CD8-positive, alpha-beta memory T cell (primary cell): ENCODE results near the gene NTPCR. TPM values are rescaled to one million over a fixed set of nuclear protein-coding genes. Genes with fewer than 3 reads are reported as not detected.

Source experiments
- CTCF ChIA-PET: fragments of 350-600 bp; sonication (Branson Sonifier 250); formaldehyde crosslinking; loops from one replicate; lab custom pipeline; 2021; ENCODE audit warnings: antibody characterized with exemption; lab: Charles Lee
- POLR2A ChIA-PET: fragments of 350-600 bp; sonication (Branson Sonifier 250); formaldehyde crosslinking; loops from one replicate; lab custom pipeline; 2021; ENCODE audit warnings: antibody characterized with exemption; lab: Charles Lee
- DNase-seq, 5 donors: peaks; one replicate each; pipeline versions ENCODE4 v3.0.0 to v3.0.0-alpha.2; 2020 to 2022; ENCODE audit warnings: mixed read lengths in 1 of 5
- H3K27ac ChIP-seq: one replicate; pipeline ENCODE4 v1.7.0; 2013; ENCODE audit warnings: low read depth, mild to moderate bottlenecking, low read length, moderate library complexity
- H3K27me3 ChIP-seq: 2 replicates; pipeline ENCODE4 v1.7.0; 2013; ENCODE audit warnings: low read length, mild to moderate bottlenecking; ENCODE audit not compliant: insufficient read depth, poor library complexity, severe bottlenecking
- H3K36me3 ChIP-seq: 2 replicates; pipeline ENCODE4 v1.7.0; 2013; ENCODE audit warnings: mild to moderate bottlenecking, low read length, moderate library complexity; ENCODE audit not compliant: insufficient read depth
- H3K4me1 ChIP-seq: 2 replicates; pipeline ENCODE4 v1.7.0; 2013; ENCODE audit warnings: mild to moderate bottlenecking, low read length, moderate library complexity; ENCODE audit not compliant: insufficient read depth
- H3K4me3 ChIP-seq: 2 replicates; pipeline ENCODE4 v1.7.0; 2013; ENCODE audit warnings: mild to moderate bottlenecking, low read length
- H3K9me3 ChIP-seq: 2 replicates; pipeline ENCODE4 v1.7.0; 2013; ENCODE audit warnings: mild to moderate bottlenecking, low read length
- H3K27ac Mint-ChIP-seq, 8 donors: one replicate each; pipeline ENCODE4 v1.8.0; 2020 to 2021; ENCODE audit warnings: mixed read lengths in 8 of 8, mild to moderate bottlenecking in 6 of 8, inconsistent platforms in 3 of 8, moderate library complexity in 3 of 8
- H3K27me3 Mint-ChIP-seq, 2 donors: one replicate each; pipeline ENCODE4 v1.8.0; 2020 to 2021; ENCODE audit warnings: mixed read lengths in 2 of 2, mild to moderate bottlenecking in 1 of 2, moderate library complexity in 1 of 2
- H3K36me3 Mint-ChIP-seq, 3 donors: one replicate each; pipeline ENCODE4 v1.8.0; 2020 to 2021; ENCODE audit warnings: mixed read lengths in 3 of 3, inconsistent platforms in 1 of 3, mild to moderate bottlenecking in 1 of 3
- H3K4me1 Mint-ChIP-seq, 3 donors: one replicate each; pipeline ENCODE4 v1.8.0; 2020 to 2021; ENCODE audit warnings: mixed read lengths in 3 of 3, inconsistent platforms in 1 of 3, mild to moderate bottlenecking in 1 of 3
- H3K4me3 Mint-ChIP-seq, 7 donors: one replicate each; pipeline ENCODE4 v1.8.0; 2020 to 2021; ENCODE audit warnings: mixed read lengths in 7 of 7, mild to moderate bottlenecking in 6 of 7, moderate library complexity in 4 of 7, inconsistent platforms in 2 of 7
- H3K9me3 Mint-ChIP-seq, 5 donors: one replicate each; pipeline ENCODE4 v1.8.0; 2020 to 2022; ENCODE audit warnings: mixed read lengths in 5 of 5, mild to moderate bottlenecking in 3 of 5, moderate library complexity in 2 of 5, inconsistent platforms in 1 of 5
- polyA plus RNA-seq: library from polyadenylated mRNA; unstranded; fragments of 300-500 nt; fragmentation: Illumina TruSeq; gene quantifications from one replicate; pipeline ENCODE4 v1.2.3, GENCODE V29; 2021
- total RNA-seq, 2 experiments: library from RNA; stranded (reverse); gene quantifications; one replicate each; pipeline ENCODE4 v1.2.3, GENCODE V29; 2021

Gene NTPCR
- total and polyA plus RNA-seq, 3 experiments from 2014 or later, result 28.0 to 31.1 (median 29.0) TPM

GRCh38 chr1:232984577-232985425 is 34.4 kb downstream of the NTPCR start:
- H3K27me3 Mint-ChIP-seq, result no peaks in the 10 kb centered on the region
- H3K27me3 ChIP-seq, result no peaks in the 10 kb centered on the region
- ChIA-PET POLR2A (no interaction called here), CTCF (no interaction called here)
- H3K4me3 ChIP-seq, result no peak overlapping the region
- H3K36me3 ChIP-seq, result no peaks in the 10 kb centered on the region
- peaks cover 0 to 55% (median 3%) of the 10 kb centered on the region in 3 donors for H3K36me3 Mint-ChIP-seq
- peaks cover 0 to 5% (median 0%) of the 10 kb centered on the region in 3 donors for H3K4me1 Mint-ChIP-seq
- no peaks in the 10 kb centered on the region for H3K4me1 ChIP-seq
- H3K27ac ChIP-seq, result no peak overlapping the region
- DNase-seq, result no peak
- no peak overlapping the region for H3K4me3 Mint-ChIP-seq
- peak overlapping the region in 1 of 8 donors; percentile 36 for H3K27ac Mint-ChIP-seq
- no peaks in the 10 kb centered on the region for H3K9me3 Mint-ChIP-seq
- no peaks in the 10 kb centered on the region for H3K9me3 ChIP-seq

GRCh38 chr1:232985882-232986526 is 35.6 kb downstream of the NTPCR start:
- POLR2A ChIA-PET, result no interaction called here
- Mint-ChIP-seq H3K4me3 (no peak overlapping the region), H3K4me1 (no peaks in the 10 kb centered on the region), H3K9me3 (no peaks in the 10 kb centered on the region), H3K27ac (no peak overlapping the region), H3K36me3 (peaks cover 0 to 66% (median 0%) of the 10 kb centered on the region in 3 donors), H3K27me3 (no peaks in the 10 kb centered on the region)
- Histone ChIP-seq H3K27ac (no peak overlapping the region), H3K36me3 (no peaks in the 10 kb centered on the region), H3K4me1 (no peaks in the 10 kb centered on the region), H3K4me3 (no peak overlapping the region), H3K27me3 (no peaks in the 10 kb centered on the region), H3K9me3 (no peaks in the 10 kb centered on the region)
- DNase-seq, result no peak
- CTCF ChIA-PET, result no interaction called here

- Mint-ChIP-seq H3K4me3 (no peak overlapping the region), H3K27ac (no peak overlapping the region), H3K9me3 (no peaks in the 10 kb centered on the region), H3K36me3 (peaks cover 0 to 72% (median 2%) of the 10 kb centered on the region in 3 donors), H3K4me1 (no peaks in the 10 kb centered on the region), H3K27me3 (no peaks in the 10 kb centered on the region)
- no peaks in the 10 kb centered on the region for H3K36me3 ChIP-seq
- H3K27me3 ChIP-seq, result no peaks in the 10 kb centered on the region
- POLR2A ChIA-PET, result no interaction called here
- CTCF ChIA-PET, result no interaction called here
- H3K27ac ChIP-seq, result no peak overlapping the region
- no peaks in the 10 kb centered on the region for H3K9me3 ChIP-seq
- no peak overlapping the region for H3K4me3 ChIP-seq
- H3K4me1 ChIP-seq, result no peaks in the 10 kb centered on the region
- no peak for DNase-seq
These were observed 36.1 kb downstream of the NTPCR start for GRCh38 chr1:232986527-232986922.

- Histone ChIP-seq H3K27me3 (no peaks in the 10 kb centered on the region), H3K4me1 (no peaks in the 10 kb centered on the region), H3K36me3 (no peaks in the 10 kb centered on the region), H3K27ac (no peak overlapping the region), H3K9me3 (no peaks in the 10 kb centered on the region), H3K4me3 (no peak overlapping the region)
- Mint-ChIP-seq H3K4me3 (no peak overlapping the region), H3K27ac (no peak overlapping the region), H3K4me1 (no peaks in the 10 kb centered on the region), H3K9me3 (no peaks in the 10 kb centered on the region), H3K27me3 (no peaks in the 10 kb centered on the region), H3K36me3 (peaks cover 2 to 78% (median 6%) of the 10 kb centered on the region in 3 donors)
- DNase-seq, result no peak
- CTCF ChIA-PET, result no interaction called here
- POLR2A ChIA-PET, result no interaction called here
These were observed 36.8 kb downstream of the NTPCR start for GRCh38 chr1:232987046-232987773.

GRCh38 chr1:232987774-232988140 is 37.3 kb downstream of the NTPCR start:
- H3K4me1 Mint-ChIP-seq, result no peaks in the 10 kb centered on the region
- ChIA-PET CTCF (no interaction called here), POLR2A (no interaction called here)
- Histone ChIP-seq H3K27me3 (no peaks in the 10 kb centered on the region), H3K27ac (no peak overlapping the region), H3K4me1 (no peaks in the 10 kb centered on the region), H3K9me3 (no peaks in the 10 kb centered on the region), H3K36me3 (no peaks in the 10 kb centered on the region), H3K4me3 (no peak overlapping the region)
- no peak for DNase-seq
- H3K36me3 Mint-ChIP-seq, result peaks cover 5 to 84% (median 11%) of the 10 kb centered on the region in 3 donors
- no peaks in the 10 kb centered on the region for H3K27me3 Mint-ChIP-seq
- no peak overlapping the region for H3K27ac Mint-ChIP-seq
- H3K9me3 Mint-ChIP-seq, result no peaks in the 10 kb centered on the region
- H3K4me3 Mint-ChIP-seq, result no peak overlapping the region

- DNase-seq, result no peak
- Histone ChIP-seq H3K27ac (no peak overlapping the region), H3K9me3 (no peaks in the 10 kb centered on the region), H3K36me3 (no peaks in the 10 kb centered on the region), H3K4me3 (no peak overlapping the region), H3K27me3 (no peaks in the 10 kb centered on the region), H3K4me1 (no peaks in the 10 kb centered on the region)
- Mint-ChIP-seq H3K27me3 (no peaks in the 10 kb centered on the region), H3K27ac (peak overlapping the region in 1 of 8 donors; percentile 76), H3K9me3 (peaks cover 0 to 4% (median 0%) of the 10 kb centered on the region in 5 donors), H3K4me3 (no peak overlapping the region), H3K36me3 (peaks cover 11 to 88% (median 20%) of the 10 kb centered on the region in 3 donors), H3K4me1 (no peaks in the 10 kb centered on the region)
- CTCF ChIA-PET, result no interaction called here
- POLR2A ChIA-PET, result no interaction called here
These were observed 38.2 kb downstream of the NTPCR start for GRCh38 chr1:232988572-232989040.

GRCh38 chr1:232990176-232991128 is 40.0 kb downstream of the NTPCR start:
- DNase-seq, result no peak
- H3K4me3 ChIP-seq, result no peak overlapping the region
- no peaks in the 10 kb centered on the region for H3K4me1 ChIP-seq
- no peaks in the 10 kb centered on the region for H3K36me3 ChIP-seq
- H3K27ac ChIP-seq, result no peak overlapping the region
- Mint-ChIP-seq H3K36me3 (peaks cover 28 to 90% (median 38%) of the 10 kb centered on the region in 3 donors), H3K4me1 (no peaks in the 10 kb centered on the region), H3K27ac (peak overlapping the region in 3 of 8 donors; percentile 23 to 84 (median 51)), H3K4me3 (no peak overlapping the region), H3K27me3 (no peaks in the 10 kb centered on the region), H3K9me3 (peaks cover 0 to 6% (median 4%) of the 10 kb centered on the region in 5 donors)
- ChIA-PET POLR2A (interaction anchor here (0.7 kb wide), 1 partner anchor 10 kb away, joined by 3 read pairs; no protein-coding TSS in a partner anchor), CTCF (no interaction called here)
- H3K9me3 ChIP-seq, result no peaks in the 10 kb centered on the region
- no peaks in the 10 kb centered on the region for H3K27me3 ChIP-seq
